ENCODE measurements around the gene PALLD.

DNA sequence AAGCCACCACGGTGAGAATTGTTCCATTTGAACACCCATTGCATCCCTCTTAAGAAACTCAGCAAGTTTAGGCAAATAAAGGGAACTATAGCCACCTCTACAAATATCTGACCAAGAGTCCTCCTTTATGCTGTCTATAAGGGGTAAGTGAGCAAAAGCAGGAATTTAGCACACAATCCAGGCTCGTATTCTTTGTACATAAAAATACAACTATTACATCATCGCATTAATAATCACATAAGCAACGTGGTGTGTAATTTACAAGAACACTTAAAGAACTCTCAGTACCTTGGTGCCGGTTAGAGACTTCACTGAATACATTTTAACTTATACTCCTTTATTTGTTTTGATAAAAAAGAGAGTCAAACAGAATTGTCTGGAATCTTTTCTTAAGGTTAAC, 38.8 kb downstream of the PALLD start:
- TF ChIP-seq POLR2AphosphoS5 (IDR thresholded peaks at IDR 0.05; ENCODE audit: borderline replicate concordance, low read depth, low read length) (no peak), EZH2 (IDR thresholded peaks at IDR 0.05) (no peak), FOXP2 (optimal IDR thresholded peaks at IDR 0.05; ENCODE audit: control extremely low read depth, extremely low read length, insufficient read depth) (no peak)

All from SK-N-MC (cell line).